CD14-positive monocyte (primary cell): ENCODE results near the gene SFMBT2. TPM values are rescaled to one million over a fixed set of nuclear protein-coding genes. Genes with fewer than 3 reads are reported as not detected.

ENCODE experiments used
- DNase-seq, 3 donors: peaks; one replicate each; pipeline ENCODE4 v3.0.0-alpha.2; 2011 to 2022
- H2AFZ ChIP-seq: 2 replicates; pipeline ENCODE4 v1.6.0; 2012; ENCODE audit warnings: mild to moderate bottlenecking, low read depth, low read length, inconsistent platforms; ENCODE audit not compliant: insufficient read depth, poor library complexity, severe bottlenecking
- H3K27ac ChIP-seq, 2 donors: 1 replicate in 1 of 2; 2 replicates in 1 of 2; pipeline ENCODE4 v1.5.1; 2012 to 2013; ENCODE audit warnings: low read length in 2 of 2, control low read depth in 1 of 2, inconsistent platforms in 1 of 2, low read depth in 1 of 2, mild to moderate bottlenecking in 1 of 2
- H3K27me3 ChIP-seq, 2 donors: one replicate each; pipeline versions ENCODE4 v1.6.0 to v1.6.1; 2011 to 2013; ENCODE audit warnings: low read length in 2 of 2; ENCODE audit not compliant: control insufficient read depth in 2 of 2, insufficient read depth in 2 of 2
- H3K36me3 ChIP-seq, 2 donors: replicated peaks in 1 of 2; 1 replicate in 1 of 2; 2 replicates in 1 of 2; pipeline versions ENCODE4 v1.5.1 to v1.6.1; 2012 to 2013; ENCODE audit warnings: low read length in 2 of 2, control low read depth in 1 of 2, inconsistent platforms in 1 of 2, mild to moderate bottlenecking in 1 of 2; ENCODE audit not compliant: insufficient read depth in 2 of 2, control insufficient read depth in 1 of 2
- H3K4me1 ChIP-seq, 2 donors: 1 replicate in 1 of 2; 2 replicates in 1 of 2; pipeline versions ENCODE4 v1.5.1 to v1.6.1; 2012 to 2013; ENCODE audit warnings: low read length in 2 of 2, control low read depth in 1 of 2, inconsistent platforms in 1 of 2, mild to moderate bottlenecking in 1 of 2, moderate library complexity in 1 of 2; ENCODE audit not compliant: insufficient read depth in 2 of 2, control insufficient read depth in 1 of 2
- H3K4me2 ChIP-seq: replicated peaks from 2 replicates; pipeline ENCODE3; 2012; ENCODE audit warnings: low read length, moderate library complexity, mild to moderate bottlenecking; ENCODE audit not compliant: poor library complexity, severe bottlenecking; ENCODE audit errors: extremely low read depth
- H3K4me3 ChIP-seq, 3 experiments: fragments of 200-600 bp in 1 of 3; sonication (generic) in 1 of 3; replicated peaks in 1 of 3; 1 replicate in 2 of 3; 2 replicates in 1 of 3; pipeline ENCODE4 v1.5.1; 2011 to 2013; ENCODE audit warnings: low read length in 3 of 3, mild to moderate bottlenecking in 3 of 3, control low read depth in 2 of 3, low read depth in 2 of 3, inconsistent platforms in 1 of 3, moderate library complexity in 1 of 3
- H3K79me2 ChIP-seq: 2 replicates; pipeline ENCODE4 v1.6.0; 2012; ENCODE audit warnings: mild to moderate bottlenecking, control low read depth, inconsistent platforms, low read length, moderate library complexity; ENCODE audit not compliant: insufficient read depth
- H3K9ac ChIP-seq: 2 replicates; pipeline ENCODE4 v1.6.0; 2017; ENCODE audit warnings: low read length, mild to moderate bottlenecking; ENCODE audit not compliant: insufficient read depth, poor library complexity, severe bottlenecking
- H3K9me3 ChIP-seq, 2 donors: replicated peaks in 1 of 2; 1 replicate in 1 of 2; 2 replicates in 1 of 2; pipeline versions ENCODE4 v1.5.1 to v1.6.1; 2012 to 2013; ENCODE audit warnings: low read length in 2 of 2, control low read depth in 1 of 2; ENCODE audit not compliant: control insufficient read depth in 1 of 2, insufficient read depth in 1 of 2
- H4K20me1 ChIP-seq: 2 replicates; pipeline ENCODE4 v1.6.0; 2012; ENCODE audit warnings: mild to moderate bottlenecking, low read length, control low read depth, moderate library complexity; ENCODE audit not compliant: insufficient read depth
- H3K27ac Mint-ChIP-seq, 7 donors: one replicate each; pipeline ENCODE4 v1.8.0; 2020; ENCODE audit warnings: mild to moderate bottlenecking in 7 of 7, mixed read lengths in 7 of 7, moderate library complexity in 6 of 7, inconsistent platforms in 2 of 7
- H3K27me3 Mint-ChIP-seq, 3 donors: one replicate each; pipeline ENCODE4 v1.8.0; 2021 to 2022; ENCODE audit warnings: low read depth in 3 of 3, mild to moderate bottlenecking in 3 of 3, mixed read lengths in 3 of 3, moderate library complexity in 3 of 3, inconsistent platforms in 1 of 3
- H3K36me3 Mint-ChIP-seq, 2 donors: one replicate each; pipeline ENCODE4 v1.8.0; 2020; ENCODE audit warnings: mixed read lengths in 2 of 2, inconsistent platforms in 1 of 2, mild to moderate bottlenecking in 1 of 2
- H3K4me1 Mint-ChIP-seq: one replicate; pipeline ENCODE4 v1.8.0; 2020; ENCODE audit warnings: mild to moderate bottlenecking, mixed read lengths
- H3K4me3 Mint-ChIP-seq, 2 donors: one replicate each; pipeline ENCODE4 v1.8.0; 2020; ENCODE audit warnings: mild to moderate bottlenecking in 2 of 2, mixed read lengths in 2 of 2, moderate library complexity in 1 of 2
- H3K9me3 Mint-ChIP-seq, 7 donors: one replicate each; pipeline ENCODE4 v1.8.0; 2020 to 2022; ENCODE audit warnings: mixed read lengths in 7 of 7, mild to moderate bottlenecking in 6 of 7, moderate library complexity in 6 of 7, inconsistent platforms in 2 of 7
- CTCF ChIP-seq: fragments of 200-600 bp; IDR thresholded peaks from one replicate; pipeline ENCODE4 v1.8.0; 2022; ENCODE audit warnings: antibody characterized with exemption, mild to moderate bottlenecking
- WGBS: methylation state at CpG from one replicate; pipeline ENCODE4 v1.1.5; 2013; ENCODE audit warnings: missing lambda C conversion rate; ENCODE audit not compliant: insufficient coverage; 5-methylcytosine and 5-hydroxymethylcytosine counted together
- intact Hi-C, 2 donors: fragments of 100-400 bp; cut with micrococcal nuclease; formaldehyde crosslinking; loops; one replicate each; pipeline versions ENCODE4 v1.15.0 to v1.15.1; 2023
- polyA plus RNA-seq, 3 donors: library from polyadenylated mRNA; depleted of rRNA in 1 of 3; unstranded in 2 of 3; stranded (reverse) in 1 of 3; fragments of 300-500 nt in 2 of 3; fragments of >200 nt in 1 of 3; fragmentation: Illumina TruSeq in 2 of 3; gene quantifications; 1 replicate in 2 of 3; 2 replicates in 1 of 3; pipeline ENCODE4 v1.2.3, GENCODE V29; 2012 to 2021

Gene SFMBT2
- polyA plus RNA-seq, 3 donors, result 0.53 to 10.9 (median 1.6) TPM

- Histone ChIP-seq H3K27ac (no peak overlapping the region), H3K27me3 (no peaks in the 10 kb centered on the region), H3K4me3 (no peak overlapping the region), H2AFZ (no peak overlapping the region), H3K4me1 (peaks cover 14 to 18% of the 10 kb centered on the region in 2 donors), H3K9me3 (no peaks in the 10 kb centered on the region), H4K20me1 (no peaks in the 10 kb centered on the region), H3K79me2 (no peaks in the 10 kb centered on the region), H3K4me2 (no peak overlapping the region), H3K9ac (no peak overlapping the region), H3K36me3 (no peaks in the 10 kb centered on the region)
- no peak for TF ChIP-seq CTCF
- H3K4me3 Mint-ChIP-seq, result no peak overlapping the region
- H3K9me3 Mint-ChIP-seq, result peaks cover 0 to 2% (median 0%) of the 10 kb centered on the region in 7 donors
- peaks cover 1 to 2% (median 1%) of the 10 kb centered on the region in 3 donors for H3K27me3 Mint-ChIP-seq
- DNase-seq, result no peak
- H3K36me3 Mint-ChIP-seq, result peaks cover 2 to 3% of the 10 kb centered on the region in 2 donors
- H3K4me1 Mint-ChIP-seq, result peaks cover 25% of the 10 kb centered on the region
- intact Hi-C loops, result no loop called here
- peak overlapping the region in 1 of 7 donors; percentile 46 for H3K27ac Mint-ChIP-seq
- WGBS, result 100% methylated on average over 1 of the region's 3 CpGs
Observed at GRCh38 chr10:7152982-7153381, 257.9 kb downstream of the SFMBT2 start.

GRCh38 chr10:7152341-7152740, 258.5 kb downstream of the SFMBT2 start:
- peaks cover 18% of the 10 kb centered on the region for H3K4me1 Mint-ChIP-seq
- WGBS, result no CpG with 5 or more reads among the region's 2 CpGs
- H3K27me3 ChIP-seq, result no peaks in the 10 kb centered on the region
- H2AFZ ChIP-seq, result no peak overlapping the region
- no peak overlapping the region for H3K9ac ChIP-seq
- no peaks in the 10 kb centered on the region for H3K36me3 ChIP-seq
- no peak for TF ChIP-seq CTCF
- H3K4me1 ChIP-seq, result peaks cover 7 to 11% of the 10 kb centered on the region in 2 donors
- no peaks in the 10 kb centered on the region for H4K20me1 ChIP-seq
- intact Hi-C loops, result no loop called here
- H3K36me3 Mint-ChIP-seq, result peaks cover 0 to 3% of the 10 kb centered on the region in 2 donors
- no peaks in the 10 kb centered on the region for H3K9me3 ChIP-seq
- no peak for DNase-seq
- H3K4me3 ChIP-seq, result no peak overlapping the region
- H3K27me3 Mint-ChIP-seq, result peaks cover 1 to 2% (median 1%) of the 10 kb centered on the region in 3 donors
- no peak overlapping the region for H3K27ac Mint-ChIP-seq
- H3K4me3 Mint-ChIP-seq, result no peak overlapping the region
- H3K27ac ChIP-seq, result no peak overlapping the region
- no peaks in the 10 kb centered on the region for H3K79me2 ChIP-seq
- H3K4me2 ChIP-seq, result no peak overlapping the region
- peaks cover 0 to 2% (median 0%) of the 10 kb centered on the region in 7 donors for H3K9me3 Mint-ChIP-seq
